Upper lobe of left lung (tissue), 4 donors: ENCODE results near the gene TCF12.

Source experiments
- CTCF ChIP-seq, 6 experiments: fragments of 450-650 bp in 4 of 6; fragments of 200-600 bp in 2 of 6; sonication (generic) in 2 of 6; IDR thresholded peaks; one replicate each; pipeline ENCODE4 v1.5.1; 2016 to 2019; ENCODE audit warnings: antibody characterized with exemption in 6 of 6
- POLR2AphosphoS5 ChIP-seq, 2 donors: sonication (generic); formaldehyde crosslinking; IDR thresholded peaks; one replicate each; pipeline ENCODE4 v1.5.1; 2017; ENCODE audit warnings: antibody characterized with exemption in 2 of 2

- TF ChIP-seq CTCF (IDR thresholded peaks at IDR 0.05) (no peak), POLR2AphosphoS5 (IDR thresholded peaks at IDR 0.05) (no peak)
These were observed 117.2 kb downstream of the TCF12 start for GRCh38 chr15:57035664-57036063.
